ENCODE results near the gene KCNG2. TPM values are rescaled to one million over a fixed set of nuclear protein-coding genes. Genes with fewer than 3 reads are reported as not detected.

The KCNG2 gene
- polyA plus RNA-seq, 1 of the 3 experiments (the other 2 are of a cell fraction): not detected

GRCh38 chr18:79765491-79766245 lies 32.1 kb upstream of the KCNG2 start:
- H3K9ac ChIP-seq: no peak overlapping the region
- H3K4me3 ChIP-seq (ENCODE audit: low read depth in 2 of 2, low read length in 1 of 2): no peak overlapping the region
- no peaks in the 10 kb centered on the region for H3K9me3 ChIP-seq
- TF ChIP-seq ELF1 (IDR thresholded peaks at IDR 0.05) (no peak), RFX5 (IDR thresholded peaks at IDR 0.05; ENCODE audit: low read length) (no peak), FOXJ3 (CRISPR knock-in tag; IDR thresholded peaks at IDR 0.05) (no peak), EZH2phosphoT487 (IDR thresholded peaks at IDR 0.05; ENCODE audit: borderline replicate concordance, low read depth) (no peak), EP300 (IDR thresholded peaks at IDR 0.05; ENCODE audit: borderline replicate concordance in 1 of 2, low read depth in 1 of 2, low read length in 1 of 2) (no peak), MAX (IDR thresholded peaks at IDR 0.05; ENCODE audit: low read depth) (no peak), TAF1 (IDR thresholded peaks at IDR 0.05; ENCODE audit: borderline replicate concordance, low read depth, low read length) (no peak), ZBTB33 (IDR thresholded peaks at IDR 0.05; ENCODE audit: borderline replicate concordance, low read depth) (no peak), SIN3A (IDR thresholded peaks at IDR 0.05; ENCODE audit: borderline replicate concordance, low read depth, low read length) (no peak), IRF3 (IDR thresholded peaks at IDR 0.05; ENCODE audit: low read depth, low read length) (no peak), NFIC (IDR thresholded peaks at IDR 0.05; ENCODE audit: borderline replicate concordance) (no peak), SMC3 (IDR thresholded peaks at IDR 0.05; ENCODE audit: low read depth, low read length) (no peak), RAD21 (IDR thresholded peaks at IDR 0.05; ENCODE audit: low read length) (no peak), POLR2AphosphoS5 (IDR thresholded peaks at IDR 0.05; ENCODE audit: low read depth, low read length) (no peak), MEF2A (IDR thresholded peaks at IDR 0.05; ENCODE audit: borderline replicate concordance, low read depth) (no peak)
- WGBS (ENCODE audit: low lambda C conversion rate): 12% methylated on average over 12 of the region's 14 CpGs
- no peak overlapping the region for H2AFZ ChIP-seq (ENCODE audit: low read depth)
- H3K27ac ChIP-seq (ENCODE audit: low read depth in 2 of 2, low read length in 1 of 2): no peak overlapping the region
- H3K27me3 ChIP-seq (ENCODE audit: insufficient read depth): peaks cover 29% of the 10 kb centered on the region; the same call in 1 of the 2 replicates
- H3K79me2 ChIP-seq (ENCODE audit: insufficient read depth): no peaks in the 10 kb centered on the region
- DNase-seq: no peak
- H3F3A ChIP-seq (replicated peaks; ENCODE audit: insufficient read depth): no peaks in the 10 kb centered on the region
- no peaks in the 10 kb centered on the region for H4K20me1 ChIP-seq (ENCODE audit: insufficient read depth)
- no peak overlapping the region for H3K4me2 ChIP-seq
- ChIA-PET POLR2A (no interaction called here), CTCF (interaction anchor here (0.8 kb wide), 2 partner anchors 8 to 18 kb away, joined by 3 read pairs; no protein-coding TSS in a partner anchor)
- H3K9me2 ChIP-seq: no peaks in the 10 kb centered on the region
- H3K4me1 ChIP-seq (ENCODE audit: control insufficient read depth in 1 of 2, insufficient read depth in 2 of 2, low read depth in 1 of 2, low read length in 1 of 2): no peaks in the 10 kb centered on the region; a peak in 1 of 4 replicates
- no peaks in the 10 kb centered on the region for H3K36me3 ChIP-seq (replicated peaks in 1 of 2; ENCODE audit: control insufficient read depth in 1 of 2, insufficient read depth in 2 of 2, low read length in 1 of 2)

All from SK-N-SH (cell line).